Neural cell (in vitro differentiated cells): ENCODE measurements around the gene POT1.

ENCODE experiments used
- EP300 ChIP-seq: fragments of 450-650 bp; conservative IDR thresholded peaks from 2 replicates; pipeline ENCODE4 v1.6.1; 2014; ENCODE audit warnings: antibody characterized with exemption, mild to moderate bottlenecking, moderate library complexity; ENCODE audit not compliant: poor library complexity, severe bottlenecking
- SMC3 ChIP-seq: fragments of 450-650 bp; conservative IDR thresholded peaks from 2 replicates; pipeline ENCODE4 v1.6.1; 2014; ENCODE audit warnings: antibody characterized with exemption, mild to moderate bottlenecking, moderate library complexity; ENCODE audit not compliant: poor library complexity
- TAF1 ChIP-seq: IDR thresholded peaks from 2 replicates; pipeline ENCODE4 v1.6.1; 2012; ENCODE audit warnings: low read depth
- TF ChIP-seq, protein P1 (sequence below): fragments of 450-650 bp; IDR thresholded peaks from 2 replicates; pipeline ENCODE4 v1.5.1; 2014; ENCODE audit warnings: antibody characterized with exemption, mild to moderate bottlenecking, moderate library complexity; ENCODE audit not compliant: poor library complexity, severe bottlenecking

DNA sequence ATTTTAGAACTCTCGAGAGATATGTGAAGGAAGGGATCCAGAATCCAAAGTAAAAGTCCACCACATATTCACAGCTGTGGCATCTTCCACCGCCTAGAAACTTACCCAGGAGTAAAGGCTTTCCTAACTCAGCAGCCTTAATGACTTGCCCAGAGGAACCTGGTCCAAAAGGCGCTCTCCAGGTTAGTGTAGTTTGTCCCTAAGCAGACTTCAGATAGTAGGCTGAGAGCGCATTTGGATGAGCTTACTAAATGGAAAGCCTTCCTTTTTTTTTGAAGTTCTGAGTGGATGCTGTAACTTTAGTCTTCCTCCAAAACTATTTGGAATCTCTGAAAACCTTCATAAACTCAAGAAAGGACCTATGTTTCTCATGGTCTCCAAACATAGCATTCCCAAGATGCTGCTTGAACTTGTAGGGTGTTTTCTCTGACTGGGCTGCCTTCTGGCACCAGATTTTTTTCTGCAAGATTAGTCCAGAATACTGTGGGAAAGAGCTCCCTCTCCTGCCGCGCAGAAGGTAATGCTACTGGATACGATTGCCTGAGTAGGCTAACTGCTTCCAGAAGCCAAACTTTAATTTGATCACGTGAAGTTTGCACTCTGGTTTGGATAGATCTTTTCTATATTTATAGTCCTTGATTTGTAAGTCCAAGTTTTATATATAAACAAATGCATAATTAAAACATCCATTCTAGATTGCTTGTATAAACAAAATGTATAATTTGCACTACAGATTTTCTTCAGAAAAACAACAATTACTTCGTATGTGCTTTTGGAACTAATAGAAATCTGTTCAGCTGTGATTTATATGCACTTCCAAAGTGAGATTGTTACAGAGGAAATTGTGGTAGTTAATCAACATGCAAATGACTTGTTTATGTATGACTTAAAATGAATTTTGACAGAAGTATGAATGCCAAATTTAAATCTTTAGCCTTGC, 144.5 kb downstream of the POT1 start:
- TF ChIP-seq, protein P1, sequence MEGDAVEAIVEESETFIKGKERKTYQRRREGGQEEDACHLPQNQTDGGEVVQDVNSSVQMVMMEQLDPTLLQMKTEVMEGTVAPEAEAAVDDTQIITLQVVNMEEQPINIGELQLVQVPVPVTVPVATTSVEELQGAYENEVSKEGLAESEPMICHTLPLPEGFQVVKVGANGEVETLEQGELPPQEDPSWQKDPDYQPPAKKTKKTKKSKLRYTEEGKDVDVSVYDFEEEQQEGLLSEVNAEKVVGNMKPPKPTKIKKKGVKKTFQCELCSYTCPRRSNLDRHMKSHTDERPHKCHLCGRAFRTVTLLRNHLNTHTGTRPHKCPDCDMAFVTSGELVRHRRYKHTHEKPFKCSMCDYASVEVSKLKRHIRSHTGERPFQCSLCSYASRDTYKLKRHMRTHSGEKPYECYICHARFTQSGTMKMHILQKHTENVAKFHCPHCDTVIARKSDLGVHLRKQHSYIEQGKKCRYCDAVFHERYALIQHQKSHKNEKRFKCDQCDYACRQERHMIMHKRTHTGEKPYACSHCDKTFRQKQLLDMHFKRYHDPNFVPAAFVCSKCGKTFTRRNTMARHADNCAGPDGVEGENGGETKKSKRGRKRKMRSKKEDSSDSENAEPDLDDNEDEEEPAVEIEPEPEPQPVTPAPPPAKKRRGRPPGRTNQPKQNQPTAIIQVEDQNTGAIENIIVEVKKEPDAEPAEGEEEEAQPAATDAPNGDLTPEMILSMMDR: peak; percentile 86
- no peak for TF ChIP-seq TAF1
- no peak for TF ChIP-seq EP300
- TF ChIP-seq SMC3: peak; percentile 96
